GM18519 (cell line): Measurements from ENCODE around the gene MZT2B.
"Not testable (repeated sequence)": the region's sequence is repeated elsewhere in the genome, so short reads cannot be mapped to it uniquely, and the experiment has no call there.

Experiments used
- ATAC-seq: cut with Tn5 transposase; IDR thresholded peaks from one replicate; pipeline ENCODE4 v1.9.1; 2021; ENCODE audit warnings: mild to moderate bottlenecking, moderate library complexity; ENCODE audit not compliant: unreplicated experiment, low FRiP score

Gene MZT2B

DNA sequence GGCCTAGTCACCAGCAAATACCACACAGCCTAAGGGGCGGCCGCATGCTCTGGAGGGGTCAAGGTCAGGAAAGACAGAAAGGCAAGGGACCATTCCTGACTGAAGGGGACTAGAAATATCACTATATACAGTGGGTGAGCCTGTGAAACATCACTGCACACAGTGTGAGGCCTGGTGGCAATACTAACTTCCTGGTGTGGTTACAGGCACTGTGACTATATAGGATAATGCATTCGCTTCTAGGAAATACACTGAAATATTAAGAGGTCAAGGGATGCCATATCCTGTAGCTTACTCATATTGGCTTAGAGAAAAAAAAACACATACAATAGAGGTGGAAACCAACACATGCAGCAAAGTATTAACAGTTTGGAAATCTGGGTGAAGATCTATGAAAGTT, 12.9 kb upstream of the MZT2B start:
- ATAC-seq, result not testable (repeated sequence)

DNA sequence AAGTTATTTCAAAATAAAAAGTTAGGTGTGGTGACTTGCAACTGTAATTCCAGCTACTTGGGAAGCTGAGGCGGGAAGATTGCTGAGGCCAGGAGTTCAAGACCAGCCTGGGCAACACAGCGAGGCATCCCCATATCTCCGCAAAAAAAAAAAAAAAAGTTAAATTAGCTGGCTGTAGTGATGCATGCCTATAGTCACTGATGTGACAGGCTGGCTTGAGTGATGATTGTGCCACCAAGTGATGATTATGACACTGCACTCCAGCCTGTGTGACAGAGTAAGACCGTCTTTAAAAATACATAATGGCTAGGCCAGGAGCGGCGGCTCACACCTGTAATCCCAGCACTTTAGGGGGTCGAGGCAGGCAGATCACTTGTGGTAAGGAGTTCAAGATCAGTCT, 12.2 kb upstream of the MZT2B start:
- no peak for ATAC-seq

DNA sequence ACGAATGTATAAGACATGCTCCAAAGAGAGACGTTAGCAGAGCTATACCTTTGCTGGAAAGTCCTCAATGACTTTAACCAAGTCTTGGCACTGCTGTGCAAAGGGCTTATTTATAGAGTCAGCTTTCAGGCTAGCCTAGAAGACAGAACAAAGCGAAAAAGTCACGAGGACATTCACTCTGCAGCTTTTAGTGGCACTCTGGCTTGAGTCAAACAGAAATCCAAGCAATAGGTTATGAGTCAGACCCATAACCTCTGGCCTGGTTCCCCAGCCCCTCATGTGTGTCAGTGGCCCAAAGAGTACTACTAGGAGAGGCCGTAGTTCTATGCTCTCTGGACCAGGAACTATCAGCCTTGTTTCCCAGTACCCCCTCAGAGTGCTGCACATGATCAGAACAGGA, 7.2 kb upstream of the MZT2B start:
- ATAC-seq, result not testable (repeated sequence)

DNA sequence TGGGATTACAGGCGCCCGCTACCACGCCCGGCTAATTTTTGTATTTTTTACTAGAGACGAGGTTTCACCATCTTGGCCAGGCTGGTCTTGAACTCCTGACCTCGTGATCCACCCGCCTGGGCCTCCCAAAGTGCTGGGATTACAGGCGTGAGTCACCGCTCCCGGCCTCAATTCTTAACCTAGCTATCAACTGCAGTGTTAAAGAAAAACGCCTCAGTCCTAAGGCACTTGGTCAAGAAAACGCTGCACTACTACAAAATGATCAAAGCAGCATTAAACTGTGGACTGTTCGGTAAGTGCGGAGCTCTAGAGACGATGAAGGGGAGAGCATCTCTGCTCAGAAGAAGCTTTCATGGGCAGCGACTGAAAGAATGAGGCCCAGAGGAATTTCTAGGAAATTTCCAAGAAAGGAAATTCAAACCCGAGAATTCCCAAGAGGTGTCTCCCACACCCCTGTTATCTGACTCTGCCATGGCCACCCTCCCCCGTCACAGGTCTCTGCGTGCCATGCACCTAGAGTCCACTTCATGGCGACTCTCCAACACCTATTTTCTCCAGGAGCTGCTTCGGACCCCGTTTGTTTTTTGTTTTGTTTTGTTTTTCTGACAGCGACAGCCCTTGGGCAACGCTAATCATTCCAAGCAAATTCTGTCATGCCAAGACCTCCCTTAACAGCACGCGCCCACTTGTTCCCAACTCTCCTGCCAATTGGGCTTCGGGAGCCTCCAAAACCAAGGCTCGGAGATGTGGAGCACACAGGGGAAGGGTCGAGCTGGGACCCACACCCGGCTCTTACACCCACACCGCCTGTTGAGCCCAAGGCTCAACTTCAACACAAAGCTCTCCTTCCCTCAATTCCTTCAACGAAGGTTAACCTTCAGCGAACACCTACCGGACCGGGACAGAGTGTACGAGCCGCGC, 1.4 kb upstream of the MZT2B start:
- not testable (repeated sequence) for ATAC-seq

DNA sequence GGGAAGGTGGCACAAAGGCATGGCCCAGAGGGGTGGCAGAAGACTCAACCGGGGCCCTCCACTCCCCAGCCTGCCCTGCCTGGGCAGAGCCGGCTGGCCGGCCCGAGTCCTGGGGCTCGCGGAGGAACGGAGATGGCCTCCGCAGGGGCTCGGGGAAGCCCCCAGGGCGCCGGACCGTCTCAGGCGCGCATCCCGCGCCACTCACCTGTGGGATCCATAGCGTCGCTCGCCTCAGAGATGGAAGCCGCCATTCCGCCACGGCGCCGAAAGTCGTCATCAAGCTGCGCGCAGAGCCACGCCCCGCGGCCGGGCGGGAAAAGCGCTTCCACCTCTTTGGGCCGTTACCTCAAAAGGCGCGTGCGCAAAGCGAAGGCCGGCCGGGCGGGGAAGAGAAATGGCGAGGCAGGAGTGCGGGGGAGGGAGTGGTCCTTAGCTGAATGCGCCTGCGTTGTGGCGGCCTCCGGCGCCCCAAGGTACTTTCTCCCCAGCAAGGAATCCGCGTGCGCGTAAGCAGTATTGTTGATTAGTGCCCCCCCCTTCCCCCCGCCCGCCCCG, 660 bp upstream of the MZT2B start, which contains the start of gene SMPD4:
Gene SMPD4, minus strand, starts transcription at position 278 of the 555 bp plus-strand sequence. CDS start 5,010 bp downstream, outside the sequence.
- ATAC-seq, result peak; percentile 53

DNA sequence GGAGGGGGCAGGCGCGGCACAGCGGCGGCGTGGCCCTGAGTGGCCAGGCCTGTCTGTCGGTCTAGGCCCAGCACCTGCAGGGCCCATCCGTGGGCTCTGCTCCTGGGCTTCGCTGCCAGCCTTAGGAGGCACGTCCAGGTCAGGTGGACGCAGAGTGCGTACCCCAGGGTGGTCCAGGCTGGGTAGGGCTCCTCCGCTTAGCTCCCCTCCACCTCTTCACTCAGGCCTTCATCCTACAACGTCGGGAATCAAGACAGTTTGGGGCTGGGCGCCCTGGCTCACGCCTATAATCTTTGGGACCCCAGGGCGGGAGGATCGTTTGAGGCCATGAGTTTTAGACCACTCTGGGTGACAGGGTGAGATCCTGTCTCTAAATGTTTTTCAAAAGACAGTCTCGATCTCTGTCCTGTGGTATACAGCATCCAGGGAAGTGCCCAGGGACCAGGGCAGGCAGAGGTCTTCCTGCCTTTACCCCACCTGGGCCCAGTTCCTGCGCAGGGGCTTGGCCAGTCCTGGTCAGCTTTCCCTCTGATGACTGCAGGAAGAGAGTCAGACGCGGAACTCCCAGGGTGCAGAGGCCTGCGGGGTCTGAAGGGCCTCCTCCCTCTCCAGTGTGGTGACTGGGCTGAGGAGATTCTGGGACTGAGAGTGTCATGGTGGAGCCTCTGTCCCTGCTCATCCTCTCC, 907 bp downstream of the MZT2B start:
- ATAC-seq, result not testable (repeated sequence)

DNA sequence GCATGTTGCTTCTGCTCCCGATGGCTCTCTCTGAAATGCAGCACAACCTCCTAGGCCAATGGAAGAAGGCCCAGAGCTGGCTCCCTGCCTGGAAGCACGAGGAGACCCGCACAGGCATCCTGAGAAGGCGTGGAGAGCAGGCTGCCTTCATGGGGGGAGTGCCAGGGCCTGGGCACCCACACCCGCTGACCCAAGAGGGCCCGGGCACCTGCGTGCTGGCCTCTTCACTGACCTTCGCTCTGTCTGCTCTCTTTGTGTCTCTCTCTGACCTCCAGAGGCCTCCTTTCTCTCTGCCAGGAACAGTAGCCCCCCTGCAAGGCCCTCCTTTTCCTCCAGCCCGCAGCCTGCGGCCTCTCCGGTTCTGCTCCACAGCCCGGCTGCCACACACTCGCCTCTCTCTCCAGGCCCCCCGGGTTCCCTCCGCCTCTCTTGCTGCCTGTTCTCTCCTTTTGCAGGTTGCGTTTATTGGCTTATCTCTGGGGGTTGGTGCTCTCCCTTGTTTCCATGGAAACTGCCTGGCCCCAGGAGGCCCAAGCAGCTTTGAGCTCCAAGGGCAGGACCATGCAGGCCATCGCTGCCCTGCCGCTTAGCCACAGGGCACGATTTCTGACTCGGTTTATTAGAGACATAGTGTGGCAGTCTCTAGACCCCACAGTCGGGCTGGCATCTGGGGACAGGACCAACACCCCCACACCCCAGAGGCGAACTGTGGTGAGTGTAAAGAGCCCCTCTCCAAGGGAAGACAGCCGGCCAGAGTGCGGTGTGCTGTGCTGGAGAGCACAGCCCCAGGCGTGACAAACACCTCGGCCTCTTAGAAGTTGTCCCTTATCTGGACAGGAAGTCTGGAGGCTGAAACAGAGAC, 1.7 kb downstream of the MZT2B start:
- no peak for ATAC-seq

DNA sequence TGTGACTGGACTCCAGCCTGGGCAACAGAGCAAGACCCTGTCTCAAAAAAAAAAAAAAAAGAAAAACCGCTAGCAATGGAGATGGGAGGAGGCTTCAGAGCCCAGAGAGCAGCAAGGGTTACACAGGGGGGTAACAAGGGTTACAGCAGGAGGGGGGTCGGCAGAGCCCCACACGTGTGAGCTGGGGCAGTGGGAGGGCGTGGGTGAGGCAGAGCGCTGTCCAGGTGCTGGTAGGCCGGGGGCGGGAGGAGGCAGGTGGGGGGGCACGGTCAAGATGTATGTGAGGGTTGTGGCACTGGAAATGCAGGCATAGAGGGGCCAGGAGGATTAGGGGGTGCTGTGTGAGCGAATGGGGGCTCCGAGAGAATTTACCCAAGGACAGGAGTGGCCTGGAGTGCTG, 3.4 kb downstream of the MZT2B start:
- no peak for ATAC-seq

GRCh38 chr2:130185896-130186295, 3.8 kb downstream of the MZT2B start:
- ATAC-seq, result no peak

- ATAC-seq, result no peak
These were observed 4.3 kb downstream of the MZT2B start for GRCh38 chr2:130186391-130186790.

GRCh38 chr2:130187268-130187667, 5.2 kb downstream of the MZT2B start:
- no peak for ATAC-seq

DNA sequence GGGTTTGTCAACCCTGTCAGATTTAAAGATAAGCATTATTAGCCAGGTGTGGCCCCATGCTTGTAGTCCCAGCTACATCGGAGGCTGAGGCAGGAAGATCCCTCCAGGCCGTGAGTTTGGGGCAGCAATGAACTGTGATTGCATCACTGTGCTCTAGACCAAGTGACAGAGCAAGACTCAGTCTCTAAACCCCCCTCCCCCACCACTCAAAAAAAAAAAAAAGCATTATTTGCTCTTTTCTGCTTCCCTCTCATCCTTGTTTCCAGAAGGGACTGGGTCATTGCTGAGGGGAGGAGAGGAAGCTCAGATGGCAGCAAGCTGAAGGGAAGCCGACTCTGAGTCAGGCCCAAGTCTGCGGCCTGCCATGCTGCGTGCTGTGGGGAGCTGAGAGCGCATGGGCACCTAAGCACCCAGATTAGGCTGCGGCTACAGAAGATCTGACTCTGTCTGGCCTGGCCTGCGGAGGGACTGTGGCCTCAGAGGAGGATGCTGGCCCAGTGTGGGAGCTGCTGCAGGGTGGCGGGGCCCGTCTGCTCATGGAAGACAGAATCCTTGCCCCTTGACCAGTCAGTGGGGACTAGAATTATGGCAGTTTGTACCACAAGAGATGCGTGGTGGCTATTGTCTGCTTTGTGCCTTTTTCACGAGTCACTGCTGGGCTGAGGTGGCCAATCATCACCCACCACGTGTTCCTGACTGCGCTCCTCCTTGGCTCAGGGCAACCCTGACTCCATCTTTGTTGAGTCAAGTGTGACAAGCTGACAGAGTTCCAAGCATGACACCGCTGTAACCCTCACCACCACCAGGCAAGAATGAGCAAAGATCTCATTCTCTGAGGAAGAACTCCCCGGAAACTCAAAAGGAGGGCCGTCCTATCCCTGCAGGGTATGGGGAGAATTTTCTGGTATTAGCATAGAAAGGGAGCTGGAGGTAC, 6.1 kb downstream of the MZT2B start:
- ATAC-seq, result not testable (repeated sequence)

DNA sequence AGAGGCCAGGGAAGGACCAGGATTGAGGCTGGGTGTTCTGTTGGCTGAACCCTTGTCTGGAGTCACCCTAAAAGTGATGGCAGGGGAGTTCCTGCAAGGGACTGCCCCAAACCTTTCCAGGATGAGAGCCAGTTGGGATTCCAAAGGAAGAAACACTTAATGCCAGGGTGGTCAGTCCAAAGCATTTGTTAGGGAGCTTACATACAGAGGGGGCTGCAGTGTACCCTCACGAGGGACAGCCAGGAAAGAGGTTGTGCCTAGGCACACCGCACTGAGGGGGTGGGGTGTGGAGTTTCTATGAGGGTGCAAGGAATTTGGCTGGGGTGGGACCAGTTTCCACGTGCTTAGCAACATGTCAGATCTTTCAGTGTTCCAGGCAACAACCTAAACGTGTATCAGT, 6.9 kb downstream of the MZT2B start:
- ATAC-seq, result not testable (repeated sequence)

DNA sequence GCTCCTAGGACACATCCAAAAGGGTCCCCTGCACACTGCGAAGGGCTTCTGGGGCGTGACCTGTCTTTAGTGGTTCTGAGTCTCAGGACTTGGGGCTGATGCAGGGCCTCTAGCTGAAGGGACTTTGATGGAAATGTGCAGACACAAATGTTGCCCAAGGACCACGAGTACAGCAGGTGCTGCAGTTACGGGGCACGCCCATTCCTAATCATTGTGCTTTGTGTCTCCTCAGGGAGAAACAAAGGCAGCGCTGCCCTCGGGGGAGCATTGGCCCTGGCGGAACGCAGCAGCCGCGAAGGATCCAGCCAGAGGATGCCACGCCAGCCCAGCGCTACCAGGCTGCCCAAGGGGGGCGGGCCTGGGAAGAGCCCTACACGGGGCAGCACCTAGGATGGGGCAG, 8.2 kb downstream of the MZT2B start:
- ATAC-seq, result no peak

- ATAC-seq, result not testable (repeated sequence)
These were observed 9.3 kb downstream of the MZT2B start for GRCh38 chr2:130191319-130191718.

DNA sequence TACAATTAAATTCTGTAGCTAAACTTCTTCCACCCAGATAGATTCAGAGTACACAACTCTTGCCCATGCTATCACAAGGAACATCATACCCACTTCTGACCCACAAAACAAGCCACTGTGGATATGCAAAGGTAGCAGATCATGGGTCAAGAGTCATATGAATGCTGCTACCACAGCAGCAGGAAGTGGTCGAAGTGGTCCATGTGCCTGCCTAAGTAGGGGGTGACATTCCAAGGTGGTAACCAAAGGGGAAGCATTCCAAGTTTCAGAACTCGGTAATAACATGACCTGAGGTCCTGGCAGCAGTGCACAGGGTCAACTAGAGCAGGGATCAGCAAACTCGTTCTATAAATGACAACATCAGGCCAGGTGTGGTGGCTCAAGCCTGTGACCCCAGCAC, 10.4 kb downstream of the MZT2B start:
- not testable (repeated sequence) for ATAC-seq

- not testable (repeated sequence) for ATAC-seq
These were observed 11.8 kb downstream of the MZT2B start for GRCh38 chr2:130193824-130194223.

- ATAC-seq, result not testable (repeated sequence)
These were observed 13.1 kb downstream of the MZT2B start for GRCh38 chr2:130195089-130195635.

DNA sequence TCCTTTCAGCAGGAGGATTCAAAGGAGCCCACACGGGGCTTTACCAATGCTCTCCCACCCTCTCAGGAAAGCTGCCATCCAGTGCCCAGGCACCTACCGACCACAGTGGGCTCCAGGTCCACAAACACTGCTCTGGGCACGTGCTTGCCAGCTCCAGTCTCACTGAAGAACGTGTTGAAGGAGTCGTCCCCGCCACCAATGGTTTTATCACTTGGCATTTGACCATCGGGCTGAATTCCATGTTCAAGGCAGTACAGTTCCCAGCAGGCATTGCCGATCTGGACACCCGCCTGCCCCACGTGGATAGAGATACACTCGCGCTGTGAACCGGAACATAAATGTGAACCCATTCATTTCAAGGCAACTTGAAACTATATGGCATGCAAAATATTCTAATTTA, 14.0 kb downstream of the MZT2B start:
- ATAC-seq, result not testable (repeated sequence)
